Ishikawa (cell line): ENCODE results near the gene PEX26.

ENCODE experiments used
- CEBPB ChIP-seq: IDR thresholded peaks from 2 replicates; pipeline ENCODE4 v1.6.1; 2012
- CREB1 ChIP-seq: IDR thresholded peaks from 2 replicates; pipeline ENCODE4 v1.6.1; 2012; ENCODE audit warnings: low read depth
- EGR1 ChIP-seq: IDR thresholded peaks from 2 replicates; pipeline ENCODE4 v1.6.1; 2012
- EP300 ChIP-seq: IDR thresholded peaks from 2 replicates; pipeline ENCODE4 v1.6.1; 2012; ENCODE audit warnings: borderline replicate concordance
- FOXM1 ChIP-seq: IDR thresholded peaks from 2 replicates; pipeline ENCODE4 v1.6.1; 2012; ENCODE audit warnings: low read depth, borderline replicate concordance
- NFIC ChIP-seq: IDR thresholded peaks from 2 replicates; pipeline ENCODE4 v1.6.1; 2012
- RAD21 ChIP-seq: IDR thresholded peaks from 2 replicates; pipeline ENCODE4 v1.6.1; 2012; ENCODE audit warnings: low read depth
- TAF1 ChIP-seq: IDR thresholded peaks from 2 replicates; pipeline ENCODE4 v1.6.1; 2012; ENCODE audit warnings: low read depth, mild to moderate bottlenecking
- TEAD4 ChIP-seq: IDR thresholded peaks from 2 replicates; pipeline ENCODE4 v1.6.1; 2012
- YY1 ChIP-seq: IDR thresholded peaks from 2 replicates; pipeline ENCODE4 v1.6.1; 2012; ENCODE audit warnings: low read depth
- TF ChIP-seq, protein P1 (sequence below): IDR thresholded peaks from 2 replicates; pipeline ENCODE4 v1.6.1; 2012
- TF ChIP-seq, protein P2 (sequence below): IDR thresholded peaks from 2 replicates; pipeline ENCODE4 v1.6.1; 2012; ENCODE audit warnings: low read depth, mild to moderate bottlenecking
- TF ChIP-seq, protein P3 (sequence below): IDR thresholded peaks from 2 replicates; pipeline ENCODE4 v1.6.1; 2012

DNA sequence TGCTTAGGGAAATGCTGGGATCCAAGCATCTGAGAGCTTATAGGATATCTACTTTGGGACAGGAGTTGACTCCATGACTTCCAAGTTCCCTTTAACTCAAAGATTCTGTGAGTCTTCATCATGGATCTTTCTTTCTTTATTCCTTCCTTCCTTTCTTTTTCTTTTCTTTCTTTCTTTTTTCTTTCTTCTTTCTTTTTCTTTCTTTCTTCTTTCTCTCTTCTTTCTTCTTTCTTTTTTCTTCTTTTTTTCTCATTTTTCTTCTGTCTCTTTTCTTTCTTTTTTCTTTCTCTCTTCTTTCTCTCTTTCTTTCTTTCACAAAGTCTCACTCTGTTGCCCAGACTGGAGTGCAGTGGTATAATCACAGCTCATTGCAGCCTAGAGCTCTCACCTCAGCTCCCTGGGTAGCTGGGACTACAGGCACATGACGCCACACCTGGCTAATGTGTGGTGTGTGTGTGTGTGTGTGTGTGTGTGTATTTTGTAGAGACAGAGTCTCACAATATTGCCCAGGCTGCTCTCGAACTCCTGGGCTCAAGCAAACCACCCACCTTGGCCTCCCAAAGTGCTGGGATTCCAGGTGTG, 48.0 kb upstream of the PEX26 start:
- TF ChIP-seq EP300 (no peak), TEAD4 (no peak), TAF1 (no peak), CEBPB (no peak), YY1 (no peak), FOXM1 (no peak), NFIC (no peak), EGR1 (no peak), RAD21 (no peak), CREB1 (no peak)
- TF ChIP-seq, protein P1, sequence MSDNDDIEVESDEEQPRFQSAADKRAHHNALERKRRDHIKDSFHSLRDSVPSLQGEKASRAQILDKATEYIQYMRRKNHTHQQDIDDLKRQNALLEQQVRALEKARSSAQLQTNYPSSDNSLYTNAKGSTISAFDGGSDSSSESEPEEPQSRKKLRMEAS, result no peak
- TF ChIP-seq, protein P2, sequence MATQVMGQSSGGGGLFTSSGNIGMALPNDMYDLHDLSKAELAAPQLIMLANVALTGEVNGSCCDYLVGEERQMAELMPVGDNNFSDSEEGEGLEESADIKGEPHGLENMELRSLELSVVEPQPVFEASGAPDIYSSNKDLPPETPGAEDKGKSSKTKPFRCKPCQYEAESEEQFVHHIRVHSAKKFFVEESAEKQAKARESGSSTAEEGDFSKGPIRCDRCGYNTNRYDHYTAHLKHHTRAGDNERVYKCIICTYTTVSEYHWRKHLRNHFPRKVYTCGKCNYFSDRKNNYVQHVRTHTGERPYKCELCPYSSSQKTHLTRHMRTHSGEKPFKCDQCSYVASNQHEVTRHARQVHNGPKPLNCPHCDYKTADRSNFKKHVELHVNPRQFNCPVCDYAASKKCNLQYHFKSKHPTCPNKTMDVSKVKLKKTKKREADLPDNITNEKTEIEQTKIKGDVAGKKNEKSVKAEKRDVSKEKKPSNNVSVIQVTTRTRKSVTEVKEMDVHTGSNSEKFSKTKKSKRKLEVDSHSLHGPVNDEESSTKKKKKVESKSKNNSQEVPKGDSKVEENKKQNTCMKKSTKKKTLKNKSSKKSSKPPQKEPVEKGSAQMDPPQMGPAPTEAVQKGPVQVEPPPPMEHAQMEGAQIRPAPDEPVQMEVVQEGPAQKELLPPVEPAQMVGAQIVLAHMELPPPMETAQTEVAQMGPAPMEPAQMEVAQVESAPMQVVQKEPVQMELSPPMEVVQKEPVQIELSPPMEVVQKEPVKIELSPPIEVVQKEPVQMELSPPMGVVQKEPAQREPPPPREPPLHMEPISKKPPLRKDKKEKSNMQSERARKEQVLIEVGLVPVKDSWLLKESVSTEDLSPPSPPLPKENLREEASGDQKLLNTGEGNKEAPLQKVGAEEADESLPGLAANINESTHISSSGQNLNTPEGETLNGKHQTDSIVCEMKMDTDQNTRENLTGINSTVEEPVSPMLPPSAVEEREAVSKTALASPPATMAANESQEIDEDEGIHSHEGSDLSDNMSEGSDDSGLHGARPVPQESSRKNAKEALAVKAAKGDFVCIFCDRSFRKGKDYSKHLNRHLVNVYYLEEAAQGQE, result no peak
- TF ChIP-seq, protein P3, sequence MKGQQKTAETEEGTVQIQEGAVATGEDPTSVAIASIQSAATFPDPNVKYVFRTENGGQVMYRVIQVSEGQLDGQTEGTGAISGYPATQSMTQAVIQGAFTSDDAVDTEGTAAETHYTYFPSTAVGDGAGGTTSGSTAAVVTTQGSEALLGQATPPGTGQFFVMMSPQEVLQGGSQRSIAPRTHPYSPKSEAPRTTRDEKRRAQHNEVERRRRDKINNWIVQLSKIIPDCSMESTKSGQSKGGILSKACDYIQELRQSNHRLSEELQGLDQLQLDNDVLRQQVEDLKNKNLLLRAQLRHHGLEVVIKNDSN, result no peak
